HepG2 (cell line): Measurements from ENCODE around the gene CHKA. TPM values are rescaled to one million over a fixed set of nuclear protein-coding genes. Genes with fewer than 3 reads are reported as not detected.

Source experiments
- BCL3 ChIP-seq: sonication (generic); formaldehyde crosslinking; IDR thresholded peaks from 2 replicates; pipeline ENCODE4 v1.5.1; 2020; ENCODE audit warnings: mild to moderate bottlenecking, missing genetic modification reagents, moderate library complexity
- DMAP1 ChIP-seq: IDR thresholded peaks from 2 replicates; pipeline ENCODE4 v1.6.1; 2016
- FOXC1 ChIP-seq: sonication (generic); formaldehyde crosslinking; IDR thresholded peaks from 2 replicates; pipeline ENCODE4 v1.8.0; 2022; ENCODE audit warnings: mild to moderate bottlenecking, missing genetic modification reagents, borderline replicate concordance
- KLF6 ChIP-seq: IDR thresholded peaks from 2 replicates; pipeline ENCODE4 v1.8.0; 2016; ENCODE audit warnings: missing biosample characterization, missing genetic modification reagents
- SMARCE1 ChIP-seq: fragments of 450-650 bp; IDR thresholded peaks from 2 replicates; pipeline ENCODE4 v1.6.1; 2017; ENCODE audit warnings: borderline replicate concordance
- SYNCRIP ChIP-seq: fragments of 200-400 bp; formaldehyde crosslinking; IDR thresholded peaks from 2 replicates; pipeline ENCODE4 v1.6.1; 2018; ENCODE audit warnings: mild to moderate bottlenecking, low read depth, low read length; ENCODE audit not compliant: insufficient read depth
- TSC22D2 ChIP-seq: sonication (generic); formaldehyde crosslinking; IDR thresholded peaks from 2 replicates; pipeline ENCODE4 v1.5.1; 2020; ENCODE audit warnings: missing genetic modification reagents, mild to moderate bottlenecking, borderline replicate concordance
- UBTF ChIP-seq: sonication (generic); formaldehyde crosslinking; IDR thresholded peaks from 2 replicates; pipeline ENCODE4 v1.4.0; 2020; ENCODE audit warnings: mild to moderate bottlenecking, missing genetic modification reagents
- YEATS2 ChIP-seq: sonication (generic); formaldehyde crosslinking; IDR thresholded peaks from 2 replicates; pipeline ENCODE4 v1.4.0; 2020; ENCODE audit warnings: missing genetic modification reagents, borderline replicate concordance
- ZMYM4 ChIP-seq: sonication (generic); formaldehyde crosslinking; IDR thresholded peaks from 2 replicates; pipeline ENCODE4 v1.8.1; 2023; ENCODE audit warnings: mild to moderate bottlenecking, missing genetic modification reagents
- ZNF207 ChIP-seq: fragments of 450-650 bp; IDR thresholded peaks from 2 replicates; pipeline ENCODE4 v1.6.1; 2016; ENCODE audit warnings: antibody characterized with exemption, borderline replicate concordance
- ZNF296 ChIP-seq: sonication (generic); formaldehyde crosslinking; conservative IDR thresholded peaks from 2 replicates; pipeline ENCODE4 v1.5.0; 2020; ENCODE audit warnings: mild to moderate bottlenecking, missing genetic modification reagents
- ZNF318 ChIP-seq: sonication (generic); formaldehyde crosslinking; IDR thresholded peaks from 2 replicates; pipeline ENCODE4 v1.4.0; 2020; ENCODE audit warnings: mild to moderate bottlenecking, missing genetic modification reagents
- ZNF503 ChIP-seq: sonication (generic); formaldehyde crosslinking; IDR thresholded peaks from 2 replicates; pipeline ENCODE4 v1.4.0; 2020; ENCODE audit warnings: missing genetic modification reagents
- ZSCAN21 ChIP-seq: sonication (generic); formaldehyde crosslinking; IDR thresholded peaks from 2 replicates; pipeline ENCODE4 v1.8.0; 2022; ENCODE audit warnings: mild to moderate bottlenecking, missing genetic modification reagents, moderate library complexity, borderline replicate concordance
- polyA plus RNA-seq, 8 experiments: library from polyadenylated mRNA; depleted of rRNA in 3 of 8; stranded (reverse) in 7 of 8; unstranded in 1 of 8; fragments of >200 nt; fragmentation: Illumina TruSeq in 4 of 8; extraction: Trizol in 4 of 8; gene quantifications; 2 replicates each; pipeline versions ENCODE4 v1.2.1 to v1.2.3, GENCODE V29; 2011 to 2016; ENCODE audit warnings: low read depth in 4 of 8, missing spikeins in 1 of 8, mixed read lengths in 1 of 8; ENCODE audit not compliant: insufficient read depth in 1 of 8
- total RNA-seq, 5 experiments: library from RNA; depleted of rRNA; stranded (reverse); fragments of >200 nt; fragmentation: Illumina TruSeq; extraction: Trizol; gene quantifications; 2 replicates each; pipeline ENCODE4 v1.2.3, GENCODE V29; 2016; ENCODE audit warnings: low read depth in 1 of 5

The CHKA gene
- total and polyA plus RNA-seq, 2 of the 13 experiments (the other 11 are each of a cell fraction or from before 2014, with no cell fraction given) = 71.6 to 92.7 TPM

GRCh38 chr11:68145120-68145866, 24.1 kb upstream of the CHKA start (continued):
- TF ChIP-seq UBTF (CRISPR knock-in tag) (peak; percentile 65), ZMYM4 (CRISPR knock-in tag) (peak; percentile 50), ZNF318 (CRISPR knock-in tag) (no peak; the same call in 1 of the 2 replicates), ZNF296 (CRISPR knock-in tag) (no peak), BCL3 (peak; percentile 35; the same call in 1 of the 2 replicates), DMAP1 (CRISPR knock-in tag) (peak; percentile 83), KLF6 (CRISPR knock-in tag) (peak; percentile 74; the same call in 1 of the 2 replicates), TSC22D2 (CRISPR knock-in tag) (no peak), ZNF503 (CRISPR knock-in tag) (no peak), YEATS2 (CRISPR knock-in tag) (peak; percentile 73; the same call in 1 of the 2 replicates), ZSCAN21 (peak; percentile 86), SMARCE1 (no peak), FOXC1 (CRISPR knock-in tag) (no peak), SYNCRIP (no peak), ZNF207 (no peak)
